ENCODE data around the gene SF3A1.

The SF3A1 gene

GRCh38 chr22:30285846-30286200 lies 70.9 kb downstream of the SF3A1 start:
- DNase-seq = no peak

DNA sequence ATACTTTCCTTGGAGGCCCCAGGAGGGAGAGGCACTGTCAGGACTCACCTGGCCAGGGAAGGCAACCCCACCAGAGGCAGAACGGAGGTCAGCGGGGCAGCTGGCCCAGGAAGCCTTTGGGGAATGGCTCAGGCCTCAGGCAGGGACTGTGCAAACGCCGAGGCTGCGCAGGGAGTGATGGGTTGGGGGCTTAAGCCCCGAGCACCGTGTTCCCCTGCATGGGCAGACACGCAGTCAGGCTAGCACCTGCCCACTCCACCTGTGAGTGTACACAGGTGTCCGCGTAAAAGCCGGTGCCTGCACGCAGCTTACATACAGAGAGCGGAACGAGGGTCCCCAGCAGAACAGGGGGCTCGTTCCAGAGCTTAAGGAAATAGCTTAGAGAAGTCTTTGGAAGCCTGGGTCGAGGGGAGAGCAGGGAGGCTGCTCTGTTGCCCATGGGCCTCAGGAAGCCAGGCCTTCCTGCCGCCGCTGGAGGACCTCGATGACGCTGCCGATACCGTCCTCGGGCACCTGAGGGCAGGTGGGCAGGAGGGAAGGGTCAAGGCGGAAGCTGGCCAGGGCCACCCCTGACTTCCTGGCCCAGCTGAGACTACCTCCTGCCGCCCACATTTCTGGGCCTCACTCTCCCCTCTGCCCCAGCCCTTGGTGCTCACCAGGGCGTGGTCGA lies 71.4 kb downstream of the SF3A1 start:
- no peak for DNase-seq

DNA sequence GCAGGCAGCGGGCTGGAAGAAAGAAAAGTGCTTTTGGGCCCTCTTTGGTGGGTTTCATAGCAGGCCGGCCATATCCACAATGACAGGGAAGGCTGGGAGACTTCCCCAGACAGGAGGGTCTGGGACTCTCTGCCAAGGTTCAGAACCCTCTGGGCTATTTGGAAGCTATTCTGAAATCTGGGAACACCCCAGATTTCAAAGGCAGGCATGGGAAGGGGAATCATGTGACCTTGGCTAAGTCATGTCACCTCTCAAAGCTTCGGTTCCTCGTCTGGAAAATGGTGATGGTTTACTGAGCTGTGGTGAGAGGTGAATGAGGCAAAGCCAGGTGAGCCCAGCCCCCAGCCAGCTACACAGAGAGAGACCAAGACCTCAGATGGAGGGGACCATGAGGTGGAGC lies 72.0 kb downstream of the SF3A1 start:
- no peak for DNase-seq

DNA sequence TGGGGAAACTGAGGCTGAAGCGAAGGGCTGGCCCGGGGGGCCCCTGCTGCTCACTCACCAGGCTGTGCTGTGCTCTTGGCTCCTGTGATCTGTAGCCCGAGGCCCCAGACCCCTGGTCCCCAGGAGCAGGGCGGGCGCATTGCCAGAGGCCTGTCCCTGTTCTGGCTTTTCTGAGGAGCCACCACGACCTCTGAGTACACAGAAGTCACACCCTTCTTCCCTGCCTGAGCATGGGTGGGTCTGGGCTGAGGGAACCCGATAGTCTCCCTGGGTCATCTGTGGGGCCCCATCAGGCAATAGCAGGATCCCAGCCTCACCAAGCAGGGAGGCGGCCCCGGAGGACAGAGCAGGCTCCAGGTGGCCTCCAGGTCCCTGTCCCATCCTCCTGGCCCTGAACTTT lies 72.5 kb downstream of the SF3A1 start:
- no peak for DNase-seq

GRCh38 chr22:30283342-30283741 lies 73.4 kb downstream of the SF3A1 start:
- no peak for DNase-seq

DNA sequence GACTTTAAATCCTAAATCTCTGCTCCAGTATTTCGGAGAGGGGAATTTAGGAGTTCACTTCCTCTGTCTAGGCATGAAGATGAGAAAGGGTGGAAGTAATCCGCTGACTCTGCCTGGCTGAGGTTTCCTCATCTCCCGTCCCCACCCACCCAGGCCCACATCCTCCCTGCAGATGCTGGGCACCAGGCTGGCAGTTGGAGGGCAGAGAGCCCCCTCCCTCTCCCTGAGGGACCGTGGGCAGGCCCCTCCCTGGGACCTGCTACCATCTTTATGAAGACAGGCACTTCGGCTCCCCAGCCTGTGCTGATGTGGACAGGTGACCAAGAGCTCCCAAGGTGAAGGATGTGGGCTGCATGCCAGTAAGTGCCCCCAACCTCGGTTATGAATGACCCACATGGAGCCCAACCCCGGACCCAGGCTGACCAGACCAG lies 74.1 kb downstream of the SF3A1 start:
- DNase-seq = no peak

All from CD4-positive, alpha-beta T cell treated with Interleukin-17A for 4 hours (primary cell).